IMR-90 (cell line): ENCODE results near the gene EML6. TPM values are rescaled to one million over a fixed set of nuclear protein-coding genes. Genes with fewer than 3 reads are reported as not detected.

Experiments
- ATAC-seq: fragments of 200-7000 bp; cut with Tn5 transposase; 2 replicates; pipeline ENCODE4 v1.9.1; 2020; ENCODE audit warnings: low read depth, mild to moderate bottlenecking, moderate library complexity
- BruUV-seq: library from RNA; stranded (reverse); fragments of 400-500 nt; replicated peaks from 2 replicates; lab custom pipeline; 2021; lab: Mats Ljungman, UMichigan
- CTCF ChIA-PET: fragments of 300-600 bp; formaldehyde crosslinking; extraction: SDS; loops from one replicate; lab custom pipeline; 2021; ENCODE audit warnings: antibody characterized with exemption; lab: Yijun Ruan, JAX
- POLR2A ChIA-PET: fragments of 300-600 bp; sonication (Branson Sonifier 250); formaldehyde crosslinking; loops from one replicate; lab custom pipeline; 2022; ENCODE audit warnings: antibody characterized with exemption; ENCODE audit not compliant: unreplicated experiment; lab: Charles Lee
- DNase-seq: peaks from one replicate; pipeline ENCODE4 v3.0.0; 2013
- H2AFZ ChIP-seq: replicated peaks from 2 replicates; pipeline ENCODE3; 2013; ENCODE audit warnings: low read length, mild to moderate bottlenecking; ENCODE audit not compliant: poor library complexity
- H2AK5ac ChIP-seq: 2 replicates; pipeline ENCODE4 v1.6.1; 2013; ENCODE audit warnings: low read depth, low read length, inconsistent platforms
- H2AK9ac ChIP-seq: replicated peaks from 2 replicates; pipeline ENCODE3; 2013; ENCODE audit warnings: mild to moderate bottlenecking, low read depth, low read length, moderate library complexity; ENCODE audit not compliant: poor library complexity
- H2BK120ac ChIP-seq: 2 replicates; pipeline ENCODE4 v1.6.1; 2013; ENCODE audit warnings: low read depth, low read length, inconsistent platforms
- H2BK15ac ChIP-seq: 3 replicates; pipeline ENCODE4 v1.6.1; 2013; ENCODE audit warnings: low read depth, low read length, inconsistent platforms
- H2BK20ac ChIP-seq: 2 replicates; pipeline ENCODE4 v1.6.1; 2013; ENCODE audit warnings: low read depth, mild to moderate bottlenecking, inconsistent platforms, low read length, moderate library complexity
- H2BK5ac ChIP-seq: 2 replicates; pipeline ENCODE4 v1.6.1; 2013; ENCODE audit warnings: mild to moderate bottlenecking, low read depth, low read length, inconsistent platforms; ENCODE audit not compliant: poor library complexity, severe bottlenecking
- H3K14ac ChIP-seq: replicated peaks from 2 replicates; pipeline ENCODE4 v1.6.1; 2013; ENCODE audit warnings: low read depth, low read length, inconsistent platforms
- H3K18ac ChIP-seq: 2 replicates; pipeline ENCODE4 v1.6.1; 2013; ENCODE audit warnings: low read depth, low read length, control low read depth
- H3K23ac ChIP-seq: 2 replicates; pipeline ENCODE4 v1.6.1; 2013; ENCODE audit warnings: low read depth, low read length, inconsistent platforms
- H3K27ac ChIP-seq: 2 replicates; pipeline ENCODE4 v1.5.1; 2013; ENCODE audit warnings: mild to moderate bottlenecking, control low read depth, low read length; ENCODE audit not compliant: insufficient read depth
- H3K27me3 ChIP-seq: 2 replicates; pipeline ENCODE4 v1.6.1; 2013; ENCODE audit warnings: low read length; ENCODE audit not compliant: control insufficient read depth, insufficient read depth
- H3K36me3 ChIP-seq: 2 replicates; pipeline ENCODE4 v1.6.1; 2013; ENCODE audit warnings: low read length, mixed read lengths; ENCODE audit not compliant: control insufficient read depth, insufficient read depth
- H3K4ac ChIP-seq: 2 replicates; pipeline ENCODE4 v1.6.1; 2013; ENCODE audit warnings: low read depth, low read length, inconsistent platforms
- H3K4me1 ChIP-seq: 2 replicates; pipeline ENCODE4 v1.6.1; 2013; ENCODE audit warnings: low read length, mixed read lengths; ENCODE audit not compliant: control insufficient read depth, insufficient read depth
- H3K4me2 ChIP-seq: 2 replicates; pipeline ENCODE4 v1.6.1; 2013; ENCODE audit warnings: low read depth, mild to moderate bottlenecking, control low read depth, low read length, moderate library complexity
- H3K4me3 ChIP-seq: 2 replicates; pipeline ENCODE4 v1.5.1; 2013; ENCODE audit warnings: low read depth, mild to moderate bottlenecking, control low read depth, low read length, moderate library complexity; ENCODE audit not compliant: insufficient read depth
- H3K56ac ChIP-seq: 2 replicates; pipeline ENCODE4 v1.6.1; 2013; ENCODE audit warnings: low read length, inconsistent platforms; ENCODE audit not compliant: insufficient read depth; ENCODE audit errors: extremely low read depth
- H3K79me1 ChIP-seq, 2 experiments: 2 replicates each; pipeline ENCODE4 v1.6.1; 2013; ENCODE audit warnings: low read length in 2 of 2, inconsistent platforms in 1 of 2, low read depth in 1 of 2
- H3K9ac ChIP-seq: 2 replicates; pipeline ENCODE4 v1.6.1; 2013; ENCODE audit warnings: low read depth, low read length, control low read depth
- H3K9me1 ChIP-seq: 2 replicates; pipeline ENCODE4 v1.6.1; 2013; ENCODE audit warnings: low read length, inconsistent platforms; ENCODE audit not compliant: insufficient read depth
- H3K9me3 ChIP-seq: 2 replicates; pipeline ENCODE4 v1.6.1; 2013; ENCODE audit warnings: low read length; ENCODE audit not compliant: control insufficient read depth, insufficient read depth
- H4K20me1 ChIP-seq: 2 replicates; pipeline ENCODE4 v1.6.1; 2013; ENCODE audit warnings: low read length, inconsistent platforms; ENCODE audit not compliant: insufficient read depth
- H4K5ac ChIP-seq: 2 replicates; pipeline ENCODE4 v1.6.1; 2013; ENCODE audit warnings: mild to moderate bottlenecking, low read depth, low read length, control low read depth
- H4K8ac ChIP-seq, 2 experiments: 2 replicates each; pipeline ENCODE4 v1.6.1; 2013; ENCODE audit warnings: low read depth in 2 of 2, low read length in 2 of 2, control low read depth in 1 of 2, inconsistent platforms in 1 of 2
- H4K91ac ChIP-seq: 2 replicates; pipeline ENCODE4 v1.6.1; 2013; ENCODE audit warnings: low read depth, low read length, inconsistent platforms; ENCODE audit not compliant: insufficient read depth
- RCOR1 ChIP-seq: IDR thresholded peaks from 2 replicates; pipeline ENCODE4 v1.6.1; 2012; ENCODE audit warnings: mild to moderate bottlenecking, low read length, improper control_type of control experiment; ENCODE audit not compliant: insufficient replicate concordance
- RFX5 ChIP-seq: IDR thresholded peaks from 2 replicates; pipeline ENCODE4 v1.8.0; 2012; ENCODE audit warnings: low read depth, mild to moderate bottlenecking, low read length, moderate library complexity
- WGBS, 2 experiments: methylation state at CpG; one replicate each; pipeline versions ENCODE4 v1.1.5 to v1.1.7; 2013; ENCODE audit warnings: missing lambda C conversion rate in 2 of 2; ENCODE audit not compliant: insufficient read length in 1 of 2; ENCODE audit errors: extremely low coverage in 2 of 2; 5-methylcytosine and 5-hydroxymethylcytosine counted together
- dilution Hi-C: fragments of 300-500 bp; cut with HindIII; formaldehyde crosslinking; loops from one replicate; pipeline ENCODE4 v1.14.3; 2018; ENCODE audit warnings: low sequenced_read_pairs; ENCODE audit not compliant: unreplicated experiment
- in situ Hi-C: fragments of 300-500 bp; cut with MboI; formaldehyde crosslinking; loops from 3 replicates; pipeline ENCODE4 v1.14.3; 2019; ENCODE audit warnings: low sequenced_read_pairs, inconsistent platforms, mixed read lengths
- intact Hi-C: fragments of 100-400 bp; cut with micrococcal nuclease; formaldehyde crosslinking; loops from 2 replicates; pipeline ENCODE4 v1.10.0; 2022
- polyA plus RNA-seq, 3 experiments: library from polyadenylated mRNA; depleted of rRNA; stranded (reverse); fragments of >200 nt; gene quantifications; 2 replicates each; pipeline ENCODE4 v1.2.3, GENCODE V29; 2012; ENCODE audit warnings: low replicate concordance in 1 of 3
- total RNA-seq: library from RNA; depleted of rRNA; stranded (reverse); fragments of >200 nt; gene quantifications from 2 replicates; pipeline ENCODE4 v1.2.3, GENCODE V29; 2012

EML6 gene
- total and polyA plus RNA-seq, 2 of the 4 experiments (the other 2 are of a cell fraction), result 0.18 to 0.19 TPM

- Histone ChIP-seq H3K18ac (no peak overlapping the region), H2BK120ac (no peak overlapping the region), H3K36me3 (no peaks in the 10 kb centered on the region), H4K8ac (no peak overlapping the region), H3K79me1 (no peaks in the 10 kb centered on the region), H3K23ac (no peak overlapping the region), H3K4me2 (no peak overlapping the region), H3K4me3 (no peak overlapping the region), H4K91ac (no peak overlapping the region), H3K27ac (no peak overlapping the region), H2AK9ac (no peak overlapping the region), H3K9ac (no peak overlapping the region), H3K9me1 (no peaks in the 10 kb centered on the region), H3K4ac (no peak overlapping the region), H3K9me3 (no peaks in the 10 kb centered on the region), H3K4me1 (no peaks in the 10 kb centered on the region), H2BK5ac (no peak overlapping the region), H2BK20ac (no peak overlapping the region), H3K56ac (no peak overlapping the region), H3K14ac (no peak overlapping the region), H2AFZ (no peak overlapping the region), H3K27me3 (peaks cover 8% of the 10 kb centered on the region), H4K20me1 (no peaks in the 10 kb centered on the region), H2BK15ac (no peak overlapping the region), H4K5ac (no peak overlapping the region), H2AK5ac (no peak overlapping the region)
- no CpG with 5 or more reads among the region's 1 CpG for WGBS, 2 experiments
- in situ Hi-C loops (no loop called here), intact Hi-C loops (no loop called here), dilution Hi-C loops (no loop called here)
- POLR2A ChIA-PET, result no interaction called here
- CTCF ChIA-PET, result no interaction called here
- no TSS peak for BruUV-seq
- TF ChIP-seq RFX5, result no peak
- no peak for TF ChIP-seq RCOR1
- ATAC-seq (no peak), DNase-seq (no peak)
Observed at GRCh38 chr2:54876764-54877163, 153.3 kb downstream of the EML6 start.
